ENCODE results near the gene TSEN15. TPM values are rescaled to one million over a fixed set of nuclear protein-coding genes. Genes with fewer than 3 reads are reported as not detected.

TSEN15 gene
- total and polyA plus RNA-seq, 2 of the 8 experiments (the other 6 are each of a cell fraction or from before 2014, with no cell fraction given) = 23.4 to 31.4 TPM

DNA sequence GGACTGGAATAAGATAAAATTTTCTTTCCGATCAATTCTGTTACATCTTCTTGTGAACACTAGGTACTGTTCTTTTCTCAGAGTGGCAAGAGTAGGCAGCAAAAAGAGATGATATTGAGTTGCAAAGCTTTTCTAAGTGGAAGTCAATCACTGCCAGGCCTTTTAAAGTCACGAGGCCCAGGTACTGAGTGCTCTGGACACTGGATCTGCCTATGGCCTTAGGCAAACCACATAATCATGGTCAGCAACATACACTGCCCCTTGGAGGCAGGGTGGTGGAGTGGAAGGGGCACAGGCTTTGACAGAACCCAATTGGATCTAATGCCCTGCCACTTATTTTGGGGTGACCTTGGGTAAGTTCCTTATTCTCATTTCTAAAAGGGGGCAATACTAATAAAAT, 41.5 kb downstream of the TSEN15 start (continued):
- TF ChIP-seq NANOG (IDR thresholded peaks at IDR 0.05; ENCODE audit: insufficient read depth, low read depth, low read length, poor library complexity, severe bottlenecking) = no peak

All from H1 (cell line).